Transverse colon (tissue), 4 donors: ENCODE measurements around the gene RABGAP1L. TPM values are rescaled to one million over a fixed set of nuclear protein-coding genes. Genes with fewer than 3 reads are reported as not detected.

Experiments
- DNase-seq: peaks from one replicate; pipeline ENCODE4 v3.0.0-alpha.2; 2019
- H3K27ac ChIP-seq, 4 donors: fragments of 200-600 bp; sonication (generic); 2 replicates each; pipeline ENCODE4 v1.5.1; 2016 to 2018; ENCODE audit warnings: inconsistent platforms in 4 of 4
- H3K27me3 ChIP-seq: fragments of 200-600 bp; sonication (generic); 2 replicates; pipeline ENCODE4 v1.5.1; 2017; ENCODE audit warnings: inconsistent platforms
- H3K36me3 ChIP-seq, 4 donors: fragments of 200-600 bp; sonication (generic); 2 replicates each; pipeline ENCODE4 v1.5.1; 2017 to 2019; ENCODE audit warnings: inconsistent platforms in 4 of 4
- H3K4me1 ChIP-seq, 4 donors: fragments of 200-600 bp; sonication (generic); 2 replicates each; pipeline ENCODE4 v1.5.1; 2017 to 2020; ENCODE audit warnings: inconsistent platforms in 4 of 4
- H3K4me3 ChIP-seq, 4 donors: fragments of 200-600 bp; sonication (generic); 1 replicate in 1 of 4; 2 replicates in 3 of 4; pipeline versions ENCODE4 v1.5.1 to v1.6.1; 2017 to 2019; ENCODE audit warnings: inconsistent platforms in 4 of 4
- H3K9me3 ChIP-seq, 2 donors: fragments of 200-600 bp; sonication (generic); 2 replicates each; pipeline ENCODE4 v1.5.1; 2017 to 2019; ENCODE audit warnings: inconsistent platforms in 2 of 2
- CTCF ChIP-seq, 5 experiments: fragments of 200-600 bp in 3 of 5; fragments of 450-650 bp in 2 of 5; sonication (generic) in 3 of 5; IDR thresholded peaks; 1 replicate in 2 of 5; 2 replicates in 3 of 5; pipeline ENCODE4 v1.5.1; 2016 to 2017; ENCODE audit warnings: antibody characterized with exemption in 5 of 5, inconsistent platforms in 3 of 5, mild to moderate bottlenecking in 2 of 5, moderate library complexity in 1 of 5
- EP300 ChIP-seq: sonication (generic); formaldehyde crosslinking; IDR thresholded peaks from one replicate; pipeline ENCODE4 v1.6.1; 2017; ENCODE audit warnings: antibody characterized with exemption, low read depth
- POLR2A ChIP-seq: fragments of 450-650 bp; IDR thresholded peaks from one replicate; pipeline ENCODE4 v1.6.1; 2016; ENCODE audit warnings: antibody characterized with exemption, mild to moderate bottlenecking, moderate library complexity
- POLR2AphosphoS5 ChIP-seq, 3 donors: sonication (generic); formaldehyde crosslinking; IDR thresholded peaks; one replicate each; pipeline ENCODE4 v1.6.1; 2016; ENCODE audit warnings: antibody characterized with exemption in 3 of 3
- WGBS, 2 donors: methylation state at CpG; one replicate each; pipeline ENCODE4 v1.1.5; 2018; ENCODE audit warnings: low coverage in 1 of 2; 5-methylcytosine and 5-hydroxymethylcytosine counted together
- in situ Hi-C, 4 donors: fragments of 200-750 bp; cut with MboI; loops; one replicate each; pipeline versions ENCODE4 v1.15.0 to v1.15.1; 2017; ENCODE audit warnings: low sequenced_read_pairs in 3 of 4, low pct_ligation_motif_present in 1 of 4, low pct_unique_long_range_greater_than_20kb in 1 of 4
- intact Hi-C: fragments of 100-400 bp; cut with DNase I; formaldehyde crosslinking; loops from one replicate; pipeline ENCODE4 v1.15.1; 2023; ENCODE audit warnings: low total_unique reads
- total RNA-seq, 4 donors: library from RNA; depleted of rRNA; stranded (reverse); fragments of >200 nt; gene quantifications; one replicate each; pipeline ENCODE4 v1.1.0, GENCODE V29; 2016

The RABGAP1L gene
- total RNA-seq, 4 donors from 2014 or later, result 68.9 to 127 (median 99.9) TPM

DNA sequence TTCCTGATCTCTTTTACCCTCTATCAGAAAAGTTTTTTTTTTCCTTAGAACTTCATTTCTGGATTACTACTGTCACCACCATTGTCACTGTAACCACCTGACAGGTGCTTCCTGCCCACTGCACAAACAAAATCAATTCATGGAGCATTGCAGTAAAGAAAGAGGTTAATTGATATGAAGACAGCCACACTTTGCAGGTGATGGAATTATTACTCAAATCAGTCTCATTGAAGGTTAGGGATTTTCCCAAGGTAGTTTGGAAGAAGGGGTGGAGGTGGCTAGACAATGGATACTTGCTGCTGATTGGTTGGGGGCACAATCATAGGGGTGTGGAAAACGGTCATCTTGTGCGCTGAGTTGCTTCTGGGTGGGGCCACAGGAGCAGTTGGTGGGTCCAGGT, 609.6 kb downstream of the RABGAP1L start:
- intact Hi-C loops, result no loop called here
- 73% methylated on average over 2 of the region's 2 CpGs; no CpG with 5 or more reads in 1 of the 2 donors for WGBS, 2 donors
- H3K4me1 ChIP-seq, result no peaks in the 10 kb centered on the region
- H3K36me3 ChIP-seq, result no peaks in the 10 kb centered on the region
- DNase-seq, result no peak
- H3K9me3 ChIP-seq, result no peaks in the 10 kb centered on the region
- in situ Hi-C loops, result loop anchor here in 1 of 4 donors (25.0 kb wide), 1 partner anchor 368 kb away; no protein-coding TSS in a partner anchor
- H3K27me3 ChIP-seq, result no peaks in the 10 kb centered on the region
- H3K4me3 ChIP-seq, result no peak overlapping the region
- no peak overlapping the region for H3K27ac ChIP-seq
- TF ChIP-seq CTCF (IDR thresholded peaks at IDR 0.05), result no peak
- no peak for TF ChIP-seq POLR2A

DNA sequence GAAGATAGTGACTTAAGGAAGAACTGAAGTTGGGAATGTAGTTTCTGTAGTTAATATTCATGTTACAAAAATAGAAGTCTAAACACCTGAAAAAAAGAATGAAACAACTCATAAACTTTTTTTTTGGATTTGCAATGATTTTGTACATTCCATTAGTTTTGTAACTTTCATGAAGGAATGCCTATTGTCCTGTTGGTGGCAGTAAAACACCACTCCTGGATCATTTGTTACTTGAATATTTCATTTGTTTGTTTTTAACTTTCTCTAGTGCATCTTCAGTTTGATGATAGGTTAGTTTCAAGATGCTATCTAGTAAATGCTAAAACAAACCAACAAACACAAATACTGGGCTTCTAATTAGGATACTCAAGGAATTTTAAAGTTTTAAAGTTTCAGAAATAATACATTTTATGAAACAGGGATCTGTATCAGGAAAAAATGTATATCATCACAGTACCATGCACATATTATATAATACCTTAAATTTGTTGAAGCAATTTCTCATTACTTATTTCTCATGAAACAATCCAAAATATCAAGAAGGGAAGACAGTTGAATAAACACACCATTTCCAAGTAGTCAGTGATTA, 610.7 kb downstream of the RABGAP1L start:
- no peak overlapping the region for H3K27ac ChIP-seq
- no peaks in the 10 kb centered on the region for H3K9me3 ChIP-seq
- no peak for DNase-seq
- H3K36me3 ChIP-seq, result no peaks in the 10 kb centered on the region
- no peaks in the 10 kb centered on the region for H3K4me1 ChIP-seq
- no peak overlapping the region for H3K4me3 ChIP-seq
- no peak for TF ChIP-seq POLR2AphosphoS5 (IDR thresholded peaks at IDR 0.05)
- TF ChIP-seq EP300, result no peak
- peak; percentile 62 to 69 (median 67) for TF ChIP-seq CTCF (IDR thresholded peaks at IDR 0.05)
- in situ Hi-C loops, result loop anchor here (5.0 to 25.0 kb wide), 5 partner anchors 205 to 367 kb away; no protein-coding TSS in a partner anchor
- no peaks in the 10 kb centered on the region for H3K27me3 ChIP-seq
- intact Hi-C loops, result no loop called here

GRCh38 chr1:174775621-174776020, 616.3 kb downstream of the RABGAP1L start:
- Histone ChIP-seq H3K4me1 (no peaks in the 10 kb centered on the region), H3K4me3 (no peak overlapping the region), H3K27me3 (no peaks in the 10 kb centered on the region), H3K27ac (no peak overlapping the region), H3K36me3 (no peaks in the 10 kb centered on the region), H3K9me3 (no peaks in the 10 kb centered on the region)
- in situ Hi-C loops (loop anchor here in 2 of 4 donors (10.0 kb wide), 2 partner anchors 199 to 209 kb away; no protein-coding TSS in a partner anchor), intact Hi-C loops (no loop called here)
- no peak for TF ChIP-seq POLR2A
- TF ChIP-seq CTCF (IDR thresholded peaks at IDR 0.05), result no peak
- no peak for TF ChIP-seq EP300
- TF ChIP-seq POLR2AphosphoS5 (IDR thresholded peaks at IDR 0.05), result no peak
- no peak for DNase-seq
- WGBS, 2 donors, result 94 to 100% methylated on average over 2 of the region's 2 CpGs

DNA sequence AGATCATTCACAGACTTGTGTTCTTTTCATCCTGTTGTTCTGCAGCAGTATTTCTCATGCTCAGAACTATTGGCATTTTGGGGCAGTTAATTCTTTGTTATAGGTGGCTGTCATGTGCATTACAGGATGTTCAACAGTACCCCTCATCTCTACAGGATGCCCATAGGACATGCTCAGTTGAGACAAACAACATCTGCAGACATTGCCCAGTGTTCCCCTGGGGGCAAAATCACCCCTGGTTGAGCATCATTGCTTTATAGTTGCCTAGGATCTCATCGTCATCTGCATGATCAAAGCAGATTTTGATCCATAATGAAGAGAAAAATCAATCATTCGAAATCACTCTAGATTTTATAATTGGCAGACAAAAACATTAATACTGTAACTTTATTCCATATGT, 617.9 kb downstream of the RABGAP1L start:
- DNase-seq, result no peak
- TF ChIP-seq POLR2A, result no peak
- no peak for TF ChIP-seq EP300
- no peak for TF ChIP-seq CTCF (IDR thresholded peaks at IDR 0.05)
- TF ChIP-seq POLR2AphosphoS5 (IDR thresholded peaks at IDR 0.05), result no peak
- WGBS, 2 donors, result 95 to 100% methylated on average over 2 of the region's 2 CpGs
- Histone ChIP-seq H3K36me3 (no peaks in the 10 kb centered on the region), H3K4me3 (no peak overlapping the region), H3K27me3 (no peaks in the 10 kb centered on the region), H3K4me1 (no peaks in the 10 kb centered on the region), H3K27ac (no peak overlapping the region), H3K9me3 (no peaks in the 10 kb centered on the region)
- in situ Hi-C loops, result loop anchor here in 2 of 4 donors (10.0 kb wide), 2 partner anchors 198 to 208 kb away; no protein-coding TSS in a partner anchor
- intact Hi-C loops, result no loop called here
